Neural progenitor cell (in vitro differentiated cells): ENCODE measurements around the gene STAG3.

Experiments used
- CTCF ChIP-seq: fragments of 200-600 bp; sonication (generic); IDR thresholded peaks from 2 replicates; pipeline ENCODE4 v1.5.1; 2017; ENCODE audit warnings: antibody characterized with exemption, mild to moderate bottlenecking
- EZH2phosphoT487 ChIP-seq: fragments of 200-600 bp; sonication (generic); IDR thresholded peaks from 2 replicates; pipeline ENCODE4 v1.6.1; 2017; ENCODE audit warnings: antibody characterized with exemption

- no peak for TF ChIP-seq EZH2phosphoT487
- TF ChIP-seq CTCF, result no peak
Observed at GRCh38 chr7:100166970-100167911, 10.5 kb upstream of the STAG3 start.
